ENCODE results near the gene GUSB. TPM values are rescaled to one million over a fixed set of nuclear protein-coding genes. Genes with fewer than 3 reads are reported as not detected.

GUSB gene
- total RNA-seq, 1 donor = 32.6 TPM

DNA sequence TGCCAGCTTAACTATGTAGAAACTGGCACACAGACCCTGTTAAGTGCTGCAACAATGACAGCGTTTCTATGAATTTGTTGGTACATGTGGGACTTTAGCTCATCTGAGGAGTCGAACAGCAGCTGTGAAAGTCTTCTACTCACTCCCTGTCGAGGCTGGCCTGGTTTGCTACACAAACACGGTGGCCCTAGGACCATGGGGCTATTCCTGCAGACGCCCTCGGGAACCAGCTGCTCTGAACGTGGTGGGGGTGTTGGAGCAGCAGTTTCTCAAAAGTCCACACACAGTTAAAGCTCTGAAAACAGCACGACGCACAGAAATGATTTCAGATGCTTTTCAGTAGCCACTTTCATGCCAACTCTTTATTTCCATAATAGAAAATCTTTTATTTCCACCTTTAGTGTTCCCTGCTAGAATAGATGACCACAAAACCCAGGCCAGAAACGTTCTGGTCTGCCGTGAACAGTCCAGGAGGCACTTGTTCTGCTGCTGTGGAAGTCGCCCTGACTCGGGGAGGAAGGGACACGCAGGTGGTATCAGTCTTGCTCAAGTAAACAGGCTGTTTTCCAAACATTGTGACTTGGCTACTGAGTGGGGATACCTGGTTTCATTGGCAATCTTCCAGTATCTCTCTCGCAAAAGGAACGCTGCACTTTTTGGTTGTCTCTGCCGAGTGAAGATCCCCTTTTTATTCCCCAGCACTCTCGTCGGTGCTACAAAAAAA lies 21.5 kb downstream of the GUSB start:
- no peaks in the 10 kb centered on the region for H3K4me1 ChIP-seq (ENCODE audit: insufficient read depth, low read length)
- no peak overlapping the region for H3K27ac ChIP-seq (ENCODE audit: low read depth, low read length)
- H3K4me2 ChIP-seq (ENCODE audit: insufficient read depth, low read length) = no peak overlapping the region
- no peaks in the 10 kb centered on the region for H3K9me3 ChIP-seq (ENCODE audit: low read depth, low read length)
- peak; percentile 15 for DNase-seq (ENCODE audit: insufficient read length, low spot score, missing footprints)
- H3K36me3 ChIP-seq (ENCODE audit: insufficient read depth, low read length) = peaks cover 37% of the 10 kb centered on the region
- no peak overlapping the region for H2AFZ ChIP-seq (ENCODE audit: low read length)
- H4K20me1 ChIP-seq (ENCODE audit: insufficient read depth, low read length) = no peaks in the 10 kb centered on the region
- TF ChIP-seq, protein P1, sequence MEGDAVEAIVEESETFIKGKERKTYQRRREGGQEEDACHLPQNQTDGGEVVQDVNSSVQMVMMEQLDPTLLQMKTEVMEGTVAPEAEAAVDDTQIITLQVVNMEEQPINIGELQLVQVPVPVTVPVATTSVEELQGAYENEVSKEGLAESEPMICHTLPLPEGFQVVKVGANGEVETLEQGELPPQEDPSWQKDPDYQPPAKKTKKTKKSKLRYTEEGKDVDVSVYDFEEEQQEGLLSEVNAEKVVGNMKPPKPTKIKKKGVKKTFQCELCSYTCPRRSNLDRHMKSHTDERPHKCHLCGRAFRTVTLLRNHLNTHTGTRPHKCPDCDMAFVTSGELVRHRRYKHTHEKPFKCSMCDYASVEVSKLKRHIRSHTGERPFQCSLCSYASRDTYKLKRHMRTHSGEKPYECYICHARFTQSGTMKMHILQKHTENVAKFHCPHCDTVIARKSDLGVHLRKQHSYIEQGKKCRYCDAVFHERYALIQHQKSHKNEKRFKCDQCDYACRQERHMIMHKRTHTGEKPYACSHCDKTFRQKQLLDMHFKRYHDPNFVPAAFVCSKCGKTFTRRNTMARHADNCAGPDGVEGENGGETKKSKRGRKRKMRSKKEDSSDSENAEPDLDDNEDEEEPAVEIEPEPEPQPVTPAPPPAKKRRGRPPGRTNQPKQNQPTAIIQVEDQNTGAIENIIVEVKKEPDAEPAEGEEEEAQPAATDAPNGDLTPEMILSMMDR (IDR thresholded peaks at IDR 0.05; ENCODE audit: extremely low read depth, low read depth, low read length) = no peak
- no peaks in the 10 kb centered on the region for H3K79me2 ChIP-seq (ENCODE audit: insufficient read depth, low read length)
- H3K27me3 ChIP-seq (ENCODE audit: insufficient read depth, low read length) = no peaks in the 10 kb centered on the region
- no peak overlapping the region for H3K4me3 ChIP-seq (ENCODE audit: insufficient read depth, low read length)

DNA sequence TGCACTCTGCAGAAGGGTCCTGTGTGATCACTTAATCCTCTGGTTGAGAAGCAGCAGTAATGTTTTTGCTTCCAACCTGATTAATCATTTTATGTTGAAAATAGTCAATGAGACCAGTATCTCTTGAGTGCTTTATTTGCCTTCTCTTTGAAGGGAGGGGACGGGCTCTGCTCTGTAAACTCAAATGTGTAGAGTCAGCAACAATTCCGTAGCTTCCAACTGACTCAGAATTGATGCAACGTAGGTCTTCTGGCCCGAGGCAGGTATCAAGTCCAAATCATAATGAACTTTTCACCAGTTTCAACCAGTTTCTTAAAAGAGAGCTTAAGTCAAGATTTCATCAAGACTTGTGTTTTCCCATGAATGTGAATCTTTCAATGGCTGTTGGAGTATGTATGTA lies 26.3 kb downstream of the GUSB start:
- Histone ChIP-seq H3K36me3 (ENCODE audit: insufficient read depth, low read length) (peaks cover 24% of the 10 kb centered on the region), H3K79me2 (ENCODE audit: insufficient read depth, low read length) (no peaks in the 10 kb centered on the region), H4K20me1 (ENCODE audit: insufficient read depth, low read length) (no peaks in the 10 kb centered on the region), H3K27me3 (ENCODE audit: insufficient read depth, low read length) (no peaks in the 10 kb centered on the region), H2AFZ (ENCODE audit: low read length) (no peak overlapping the region), H3K4me2 (ENCODE audit: insufficient read depth, low read length) (no peak overlapping the region), H3K4me1 (ENCODE audit: insufficient read depth, low read length) (no peaks in the 10 kb centered on the region), H3K4me3 (ENCODE audit: insufficient read depth, low read length) (no peak overlapping the region), H3K9me3 (ENCODE audit: low read depth, low read length) (no peaks in the 10 kb centered on the region), H3K27ac (ENCODE audit: low read depth, low read length) (no peak overlapping the region)
- TF ChIP-seq, protein P1 (IDR thresholded peaks at IDR 0.05; ENCODE audit: extremely low read depth, low read depth, low read length) = no peak
- no peak for DNase-seq (ENCODE audit: insufficient read length, low spot score, missing footprints)

DNA sequence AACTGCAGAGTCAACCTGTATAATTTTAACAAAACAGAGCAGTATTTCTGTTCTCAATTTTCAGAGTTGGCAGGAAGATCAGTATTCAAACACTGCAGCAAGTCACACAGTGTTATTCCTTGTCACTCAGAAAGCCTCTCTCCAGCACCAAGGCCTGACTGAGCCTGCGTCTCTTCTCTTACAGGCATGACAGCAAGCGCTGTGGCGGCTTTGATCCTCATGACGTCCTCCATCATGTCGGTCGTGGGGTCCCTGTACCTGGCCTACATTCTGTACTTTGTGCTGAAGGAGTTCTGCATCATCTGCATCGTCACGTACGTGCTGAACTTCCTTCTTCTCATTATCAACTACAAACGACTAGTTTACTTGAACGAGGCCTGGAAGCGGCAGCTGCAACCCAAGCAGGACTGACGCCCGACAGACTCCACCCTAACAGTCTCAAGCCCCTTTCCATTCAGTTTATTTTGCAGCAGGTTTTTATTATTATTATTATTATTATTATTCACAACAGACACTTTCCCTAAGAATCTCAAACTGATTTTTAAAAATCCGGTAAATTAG lies 28.0 kb downstream of the GUSB start:
- Histone ChIP-seq H3K36me3 (ENCODE audit: insufficient read depth, low read length) (peaks cover 11% of the 10 kb centered on the region), H3K27me3 (ENCODE audit: insufficient read depth, low read length) (no peaks in the 10 kb centered on the region), H3K4me1 (ENCODE audit: insufficient read depth, low read length) (no peaks in the 10 kb centered on the region), H4K20me1 (ENCODE audit: insufficient read depth, low read length) (no peaks in the 10 kb centered on the region), H3K27ac (ENCODE audit: low read depth, low read length) (no peak overlapping the region), H3K4me2 (ENCODE audit: insufficient read depth, low read length) (no peak overlapping the region), H3K9me3 (ENCODE audit: low read depth, low read length) (no peaks in the 10 kb centered on the region), H3K4me3 (ENCODE audit: insufficient read depth, low read length) (no peak overlapping the region), H2AFZ (ENCODE audit: low read length) (no peak overlapping the region), H3K79me2 (ENCODE audit: insufficient read depth, low read length) (no peaks in the 10 kb centered on the region)
- TF ChIP-seq, protein P1 (IDR thresholded peaks at IDR 0.05; ENCODE audit: extremely low read depth, low read depth, low read length) = no peak
- DNase-seq (ENCODE audit: insufficient read length, low spot score, missing footprints) = no peak

DNA sequence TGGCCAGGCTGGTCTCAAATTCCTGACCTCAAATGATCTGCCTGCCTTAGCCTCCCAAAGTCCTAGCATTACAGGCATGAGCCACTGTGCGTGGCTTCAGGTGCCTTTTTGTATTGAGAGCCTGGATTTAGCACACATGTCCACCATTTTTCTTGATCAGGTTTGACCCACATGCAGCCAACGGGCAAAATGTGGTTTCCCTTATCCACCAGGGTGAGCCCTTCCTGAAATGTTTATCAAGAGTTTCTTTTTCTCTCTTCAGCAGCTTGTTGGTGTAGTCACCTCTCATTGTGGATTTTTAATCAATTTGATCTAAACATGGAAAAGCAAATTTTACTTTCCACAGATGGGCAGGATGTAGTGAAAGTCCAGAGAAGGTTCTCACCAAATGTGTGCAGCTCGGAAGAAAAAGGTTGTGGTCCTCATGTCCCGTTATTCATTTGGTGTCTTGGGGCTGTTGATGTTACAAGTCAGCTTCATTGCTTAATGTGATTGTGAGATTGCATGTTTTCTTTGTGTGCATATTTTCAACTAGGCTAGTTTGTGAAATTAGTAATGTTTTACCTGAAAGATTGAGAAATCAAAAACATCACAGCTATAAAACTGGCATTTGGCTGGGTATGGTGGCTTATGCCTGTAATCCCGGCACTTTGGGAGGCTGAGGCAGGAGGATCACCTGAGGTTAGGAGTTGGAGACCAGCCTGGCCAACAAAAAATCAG lies 28.9 kb downstream of the GUSB start:
- no peaks in the 10 kb centered on the region for H3K79me2 ChIP-seq (ENCODE audit: insufficient read depth, low read length)
- no peaks in the 10 kb centered on the region for H3K27me3 ChIP-seq (ENCODE audit: insufficient read depth, low read length)
- no peaks in the 10 kb centered on the region for H3K9me3 ChIP-seq (ENCODE audit: low read depth, low read length)
- no peaks in the 10 kb centered on the region for H4K20me1 ChIP-seq (ENCODE audit: insufficient read depth, low read length)
- no peak for DNase-seq (ENCODE audit: insufficient read length, low spot score, missing footprints)
- H3K36me3 ChIP-seq (ENCODE audit: insufficient read depth, low read length) = peaks cover 11% of the 10 kb centered on the region
- no peak overlapping the region for H3K4me2 ChIP-seq (ENCODE audit: insufficient read depth, low read length)
- no peak overlapping the region for H2AFZ ChIP-seq (ENCODE audit: low read length)
- TF ChIP-seq, protein P1 (IDR thresholded peaks at IDR 0.05; ENCODE audit: extremely low read depth, low read depth, low read length) = no peak
- H3K4me1 ChIP-seq (ENCODE audit: insufficient read depth, low read length) = no peaks in the 10 kb centered on the region
- H3K4me3 ChIP-seq (ENCODE audit: insufficient read depth, low read length) = no peak overlapping the region
- no peak overlapping the region for H3K27ac ChIP-seq (ENCODE audit: low read depth, low read length)

All from osteoblast (primary cell).